GM19193 (cell line): ENCODE data around the gene HPCAL4.

ENCODE experiments used
- POLR2A ChIP-seq: IDR thresholded peaks from 4 replicates; pipeline ENCODE4 v1.6.1; 2011; ENCODE audit not compliant: insufficient read depth, insufficient read length; ENCODE audit errors: extremely low read depth

Gene HPCAL4

GRCh38 chr1:39649636-39650185, 41.5 kb downstream of the HPCAL4 start:
- no peak for TF ChIP-seq POLR2A

GRCh38 chr1:39648496-39648895, 42.7 kb downstream of the HPCAL4 start:
- no peak for TF ChIP-seq POLR2A

GRCh38 chr1:39647247-39647646, 44.0 kb downstream of the HPCAL4 start:
- no peak for TF ChIP-seq POLR2A

GRCh38 chr1:39646232-39647081, 44.8 kb downstream of the HPCAL4 start:
- TF ChIP-seq POLR2A: no peak

- no peak for TF ChIP-seq POLR2A
These were observed 45.7 kb downstream of the HPCAL4 start for GRCh38 chr1:39645411-39646043.

GRCh38 chr1:39643705-39644104, 47.5 kb downstream of the HPCAL4 start:
- TF ChIP-seq POLR2A: no peak

- no peak for TF ChIP-seq POLR2A
These were observed 48.4 kb downstream of the HPCAL4 start for GRCh38 chr1:39642796-39643195.

GRCh38 chr1:39640861-39641260, 50.4 kb downstream of the HPCAL4 start:
- no peak for TF ChIP-seq POLR2A

GRCh38 chr1:39639305-39640130, 51.7 kb downstream of the HPCAL4 start, which contains the start of gene HEYL:
TSS of gene HEYL (minus strand) at chr1:39639643. CDS start at chr1:39639625, 18 bp downstream.
- no peak for TF ChIP-seq POLR2A

- no peak for TF ChIP-seq POLR2A
These were observed 52.3 kb downstream of the HPCAL4 start for GRCh38 chr1:39638965-39639304.

GRCh38 chr1:39637361-39637760, 53.9 kb downstream of the HPCAL4 start:
- no peak for TF ChIP-seq POLR2A

- no peak for TF ChIP-seq POLR2A
These were observed 55.4 kb downstream of the HPCAL4 start for GRCh38 chr1:39635871-39636210.

- no peak for TF ChIP-seq POLR2A
These were observed 55.9 kb downstream of the HPCAL4 start for GRCh38 chr1:39635205-39635870.

GRCh38 chr1:39633422-39633821, 57.8 kb downstream of the HPCAL4 start:
- TF ChIP-seq POLR2A: no peak

- TF ChIP-seq POLR2A: no peak
These were observed 58.4 kb downstream of the HPCAL4 start for GRCh38 chr1:39632682-39633417.

- TF ChIP-seq POLR2A: no peak
These were observed 58.9 kb downstream of the HPCAL4 start for GRCh38 chr1:39632323-39632681.
